ENCODE measurements around the gene HOXC6. TPM values are rescaled to one million over a fixed set of nuclear protein-coding genes. Genes with fewer than 3 reads are reported as not detected.

Gene HOXC6
- not detected in 2 replicates for total RNA-seq

GRCh38 chr12:54028314-54029201 lies at the start of gene HOXC6:
TSS of gene HOXC6 (plus strand) at chr12:54028440. CDS start at chr12:54028522, 82 bp downstream.

GRCh38 chr12:53984901-53985691 lies 43.1 kb upstream of the HOXC6 start, which contains the start of gene HOXC10:
TSS of gene HOXC10 (plus strand) at chr12:53985146. CDS start at chr12:53985260, 114 bp downstream.

GRCh38 chr12:54000116-54001114 lies 27.8 kb upstream of the HOXC6 start, which contains the start of gene HOXC9:
TSS of gene HOXC9 (plus strand) at chr12:54000161. CDS start at chr12:54000189, 28 bp downstream.

GRCh38 chr12:54032627-54033100 lies 4.4 kb downstream of the HOXC6 start, which contains the start of gene HOXC5:
TSS of gene HOXC5 (plus strand) at chr12:54033050. CDS start at chr12:54033123, 73 bp downstream.

GRCh38 chr12:54053751-54054741 lies 25.8 kb downstream of the HOXC6 start, which contains the start of gene HOXC4:
TSS of gene HOXC4 (plus strand) at chr12:54053835. CDS start at chr12:54053923, 88 bp downstream.

Small RNA genes within 50 kb of the gene (small RNA-seq; reads per million reads assigned to genes)
- not detected for gene HOXC5
- gene MIR196A2, result not detected
- not detected for gene MIR615

Other genes starting within 250 kb of the HOXC6 start
- not detected in 2 replicates for gene HOXC13, start 89.6 kb upstream of the HOXC6 start, total RNA-seq
- gene HOXC12, start 73.5 kb upstream of the HOXC6 start, total RNA-seq, result not detected in 2 replicates
- gene HOXC11, start 55.3 kb upstream of the HOXC6 start, total RNA-seq, result not detected in 2 replicates
- gene HOTAIR, start 53.5 kb upstream of the HOXC6 start, total RNA-seq, result not detected in 2 replicates
- gene HOXC10, start 43.3 kb upstream of the HOXC6 start, total RNA-seq, result not detected in 2 replicates
- 0.22 TPM in 1 of 2 replicates, not detected in the other for gene HOXC9, start 28.3 kb upstream of the HOXC6 start, total RNA-seq
- not detected in 2 replicates for gene HOXC8, start 19.5 kb upstream of the HOXC6 start, total RNA-seq
- not detected in 2 replicates for gene HOXC5, start 4.6 kb downstream of the HOXC6 start, total RNA-seq
- not detected in 2 replicates for gene HOXC4, start 25.4 kb downstream of the HOXC6 start, total RNA-seq
- 15.6 and 18.6 TPM in 2 replicates for gene SMUG1, start 160.5 kb downstream of the HOXC6 start, total RNA-seq

All from thoracic aorta endothelial cell (primary cell).